HepG2 (cell line): ENCODE data around the gene KIF23.

ENCODE experiments used
- FOXJ3 ChIP-seq: sonication (generic); formaldehyde crosslinking; IDR thresholded peaks from 2 replicates; pipeline ENCODE4 v1.4.0; 2020; ENCODE audit warnings: missing genetic modification reagents, mild to moderate bottlenecking, borderline replicate concordance
- IRX3 ChIP-seq: sonication (generic); formaldehyde crosslinking; IDR thresholded peaks from 2 replicates; pipeline ENCODE4 v1.8.1; 2023; ENCODE audit warnings: mild to moderate bottlenecking, low read depth, missing genetic modification reagents, borderline replicate concordance
- KDM5B ChIP-seq: sonication (generic); formaldehyde crosslinking; IDR thresholded peaks from 2 replicates; pipeline ENCODE4 v1.4.0; 2020; ENCODE audit warnings: missing genetic modification reagents, mild to moderate bottlenecking, borderline replicate concordance
- MYNN ChIP-seq: sonication (generic); formaldehyde crosslinking; IDR thresholded peaks from 2 replicates; pipeline ENCODE4 v1.4.0; 2020; ENCODE audit warnings: mild to moderate bottlenecking, low read depth, missing genetic modification reagents
- SMC3 ChIP-seq: IDR thresholded peaks from 2 replicates; pipeline ENCODE4 v1.6.1; 2011; ENCODE audit warnings: low read length, improper control_type of control experiment

DNA sequence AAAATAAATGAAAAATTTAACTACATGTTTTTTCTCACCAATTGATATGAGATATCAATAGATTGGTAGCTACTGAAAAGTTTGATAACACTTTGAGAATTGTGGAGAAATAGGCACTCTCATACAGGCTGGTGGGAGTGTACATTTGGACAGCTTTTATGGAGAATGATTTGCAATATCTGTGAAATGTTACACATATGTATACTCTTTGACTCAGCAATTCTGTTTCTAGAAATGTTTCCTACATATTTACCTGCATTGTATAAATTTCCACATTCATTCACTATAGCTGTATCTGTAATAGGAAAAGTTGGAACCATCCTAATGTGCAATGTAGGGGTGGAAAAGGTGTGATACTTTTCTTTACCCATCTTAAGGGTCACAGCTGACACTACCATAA, 1.9 kb upstream of the KIF23 start:
- TF ChIP-seq FOXJ3 (CRISPR knock-in tag) (no peak), KDM5B (CRISPR knock-in tag) (no peak), MYNN (no peak), SMC3 (no peak), IRX3 (CRISPR knock-in tag) (no peak)
